MM.1S (cell line): Measurements from ENCODE around the gene USP31.

Source experiments
- EZH2phosphoT487 ChIP-seq: fragments of 300-600 bp; sonication (generic); IDR thresholded peaks from 2 replicates; pipeline ENCODE4 v1.6.1; 2018; ENCODE audit warnings: antibody characterized with exemption, low read length
- TF ChIP-seq, protein P1 (sequence below): fragments of 300-600 bp; sonication (generic); IDR thresholded peaks from 2 replicates; pipeline ENCODE4 v1.5.1; 2016; ENCODE audit warnings: antibody characterized with exemption, low read length, mixed read lengths

DNA sequence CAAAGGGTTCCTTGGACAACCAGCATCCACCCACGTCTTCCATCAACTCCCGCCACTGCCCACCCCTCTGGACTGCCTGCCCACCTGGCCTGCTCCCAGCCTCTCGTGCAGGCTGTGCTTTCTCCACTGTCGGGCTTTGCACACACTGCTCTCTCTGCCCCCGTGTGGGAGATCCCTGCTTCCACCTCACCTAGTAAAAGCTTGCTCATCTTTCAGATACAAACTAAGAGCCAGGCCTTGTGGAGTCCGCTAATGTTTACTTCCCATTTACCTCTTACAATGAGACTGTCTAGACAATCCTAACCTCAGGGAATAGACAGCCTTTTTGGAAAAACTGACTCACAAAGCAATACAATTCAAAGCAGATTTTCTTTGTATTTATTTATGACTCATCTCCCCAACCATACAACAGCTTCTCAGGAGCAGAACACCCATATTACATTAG, 67.6 kb downstream of the USP31 start:
- TF ChIP-seq, protein P1, sequence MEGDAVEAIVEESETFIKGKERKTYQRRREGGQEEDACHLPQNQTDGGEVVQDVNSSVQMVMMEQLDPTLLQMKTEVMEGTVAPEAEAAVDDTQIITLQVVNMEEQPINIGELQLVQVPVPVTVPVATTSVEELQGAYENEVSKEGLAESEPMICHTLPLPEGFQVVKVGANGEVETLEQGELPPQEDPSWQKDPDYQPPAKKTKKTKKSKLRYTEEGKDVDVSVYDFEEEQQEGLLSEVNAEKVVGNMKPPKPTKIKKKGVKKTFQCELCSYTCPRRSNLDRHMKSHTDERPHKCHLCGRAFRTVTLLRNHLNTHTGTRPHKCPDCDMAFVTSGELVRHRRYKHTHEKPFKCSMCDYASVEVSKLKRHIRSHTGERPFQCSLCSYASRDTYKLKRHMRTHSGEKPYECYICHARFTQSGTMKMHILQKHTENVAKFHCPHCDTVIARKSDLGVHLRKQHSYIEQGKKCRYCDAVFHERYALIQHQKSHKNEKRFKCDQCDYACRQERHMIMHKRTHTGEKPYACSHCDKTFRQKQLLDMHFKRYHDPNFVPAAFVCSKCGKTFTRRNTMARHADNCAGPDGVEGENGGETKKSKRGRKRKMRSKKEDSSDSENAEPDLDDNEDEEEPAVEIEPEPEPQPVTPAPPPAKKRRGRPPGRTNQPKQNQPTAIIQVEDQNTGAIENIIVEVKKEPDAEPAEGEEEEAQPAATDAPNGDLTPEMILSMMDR, result no peak
- no peak for TF ChIP-seq EZH2phosphoT487
